ENCODE measurements around the gene PARD3. TPM values are rescaled to one million over a fixed set of nuclear protein-coding genes. Genes with fewer than 3 reads are reported as not detected.

Gene PARD3
- total and polyA plus RNA-seq, 10 of the 15 experiments (the other 5 are each of a cell fraction or from before 2014, with no cell fraction given) = 2.6 to 43.1 (median 13.9) TPM

DNA sequence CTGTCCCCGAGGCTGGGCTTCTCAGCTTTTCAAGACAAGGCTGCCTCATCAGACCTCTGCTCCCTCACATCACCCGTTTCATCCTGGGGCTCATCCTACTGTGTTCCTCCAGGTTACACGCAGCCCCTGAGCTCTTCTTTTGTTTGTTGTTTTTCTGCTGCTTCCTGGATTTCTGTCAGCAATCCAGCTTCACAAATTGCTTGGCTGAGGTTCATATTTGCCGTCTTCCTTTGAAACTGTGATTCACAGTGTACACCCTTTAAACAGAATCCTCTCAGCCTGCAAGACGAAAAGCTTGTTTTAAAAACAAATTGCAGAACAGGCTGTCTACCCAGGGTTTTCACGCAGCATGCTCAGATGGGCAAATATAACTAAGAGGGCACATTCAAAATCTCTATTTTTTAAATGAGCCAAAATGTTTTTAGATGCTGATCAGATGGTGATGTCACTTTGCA lies 39.1 kb upstream of the PARD3 start:
- no peak for FAIRE-seq
- H3K27me3 ChIP-seq (replicated peaks in 1 of 2; ENCODE audit: control insufficient read depth in 2 of 2, insufficient read depth in 2 of 2, low read length in 1 of 2) = no peaks in the 10 kb centered on the region
- in situ Hi-C loops (cut with MboI) (no loop called here), intact Hi-C loops (cut with micrococcal nuclease; ENCODE audit: unreplicated experiment) (no loop called here)
- H3K9ac ChIP-seq (ENCODE audit: control insufficient read depth, insufficient read depth, low read length) = no peak overlapping the region
- no peak overlapping the region for H3K4me3 ChIP-seq
- H3K4me1 ChIP-seq (ENCODE audit: control insufficient read depth, insufficient read depth, low read length) = no peaks in the 10 kb centered on the region
- no peaks in the 10 kb centered on the region for H3K79me2 ChIP-seq (ENCODE audit: control insufficient read depth, insufficient read depth, low read length)
- no peaks in the 10 kb centered on the region for H3K9me3 ChIP-seq (replicated peaks; ENCODE audit: control insufficient read depth, insufficient read depth, low read length)
- no peaks in the 10 kb centered on the region for H4K20me1 ChIP-seq (ENCODE audit: control insufficient read depth, insufficient read depth)
- BruUV-seq (replicated peaks) = no TSS peak
- ChIA-PET SMC1A (ENCODE audit: uncharacterized antibody, unreplicated experiment) (interaction anchor here (0.8 to 1.7 kb wide), 5 partner anchors 8 to 130 kb away, joined by 3 to 4 read pairs (median 3); no protein-coding TSS in a partner anchor), CTCF (interaction anchor here (0.9 to 1.2 kb wide), 5 partner anchors 15 to 188 kb away, joined by 3 to 4 read pairs (median 3); no protein-coding TSS in a partner anchor), POLR2A (interaction anchor here (0.6 to 1.6 kb wide), 3 partner anchors 9 to 54 kb away, joined by 3 to 8 read pairs (median 4); no protein-coding TSS in a partner anchor), RAD21 (ENCODE audit: unreplicated experiment) (interaction anchor here (0.7 to 1.0 kb wide), 4 partner anchors 30 to 131 kb away, joined by 3 read pairs; no protein-coding TSS in a partner anchor)
- no peak for TF ChIP-seq RAD21 (IDR thresholded peaks at IDR 0.05; ENCODE audit: insufficient read depth, low read depth, low read length)
- TF ChIP-seq NFYA (IDR thresholded peaks at IDR 0.05; ENCODE audit: borderline replicate concordance, low read depth, low read length) = no peak
- no peak for TF ChIP-seq BMI1 (IDR thresholded peaks at IDR 0.05; ENCODE audit: borderline replicate concordance)
- TF ChIP-seq, protein P1, sequence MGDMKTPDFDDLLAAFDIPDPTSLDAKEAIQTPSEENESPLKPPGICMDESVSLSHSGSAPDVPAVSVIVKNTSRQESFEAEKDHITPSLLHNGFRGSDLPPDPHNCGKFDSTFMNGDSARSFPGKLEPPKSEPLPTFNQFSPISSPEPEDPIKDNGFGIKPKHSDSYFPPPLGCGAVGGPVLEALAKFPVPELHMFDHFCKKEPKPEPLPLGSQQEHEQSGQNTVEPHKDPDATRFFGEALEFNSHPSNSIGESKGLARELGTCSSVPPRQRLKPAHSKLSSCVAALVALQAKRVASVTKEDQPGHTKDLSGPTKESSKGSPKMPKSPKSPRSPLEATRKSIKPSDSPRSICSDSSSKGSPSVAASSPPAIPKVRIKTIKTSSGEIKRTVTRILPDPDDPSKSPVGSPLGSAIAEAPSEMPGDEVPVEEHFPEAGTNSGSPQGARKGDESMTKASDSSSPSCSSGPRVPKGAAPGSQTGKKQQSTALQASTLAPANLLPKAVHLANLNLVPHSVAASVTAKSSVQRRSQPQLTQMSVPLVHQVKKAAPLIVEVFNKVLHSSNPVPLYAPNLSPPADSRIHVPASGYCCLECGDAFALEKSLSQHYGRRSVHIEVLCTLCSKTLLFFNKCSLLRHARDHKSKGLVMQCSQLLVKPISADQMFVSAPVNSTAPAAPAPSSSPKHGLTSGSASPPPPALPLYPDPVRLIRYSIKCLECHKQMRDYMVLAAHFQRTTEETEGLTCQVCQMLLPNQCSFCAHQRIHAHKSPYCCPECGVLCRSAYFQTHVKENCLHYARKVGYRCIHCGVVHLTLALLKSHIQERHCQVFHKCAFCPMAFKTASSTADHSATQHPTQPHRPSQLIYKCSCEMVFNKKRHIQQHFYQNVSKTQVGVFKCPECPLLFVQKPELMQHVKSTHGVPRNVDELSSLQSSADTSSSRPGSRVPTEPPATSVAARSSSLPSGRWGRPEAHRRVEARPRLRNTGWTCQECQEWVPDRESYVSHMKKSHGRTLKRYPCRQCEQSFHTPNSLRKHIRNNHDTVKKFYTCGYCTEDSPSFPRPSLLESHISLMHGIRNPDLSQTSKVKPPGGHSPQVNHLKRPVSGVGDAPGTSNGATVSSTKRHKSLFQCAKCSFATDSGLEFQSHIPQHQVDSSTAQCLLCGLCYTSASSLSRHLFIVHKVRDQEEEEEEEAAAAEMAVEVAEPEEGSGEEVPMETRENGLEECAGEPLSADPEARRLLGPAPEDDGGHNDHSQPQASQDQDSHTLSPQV (IDR thresholded peaks at IDR 0.05) = no peak
- no peak for TF ChIP-seq IKZF1 (conservative IDR thresholded peaks at IDR 0.05)
- no peak for TF ChIP-seq RB1 (IDR thresholded peaks at IDR 0.05; ENCODE audit: borderline replicate concordance)
- TF ChIP-seq SMC3 (IDR thresholded peaks at IDR 0.05; ENCODE audit: borderline replicate concordance, low read length) = no peak
- no peak for TF ChIP-seq PKNOX1 (IDR thresholded peaks at IDR 0.05)
- TF ChIP-seq LARP7 (IDR thresholded peaks at IDR 0.05) = no peak
- TF ChIP-seq NR2F1 (conservative IDR thresholded peaks at IDR 0.05) = no peak
- TF ChIP-seq POLR2AphosphoS2 (IDR thresholded peaks at IDR 0.05; ENCODE audit: low read depth, low read length) = no peak
- no peak for TF ChIP-seq BCL11A (IDR thresholded peaks at IDR 0.05; ENCODE audit: low read depth, low read length)
- no peak for TF ChIP-seq KAT2A (conservative IDR thresholded peaks at IDR 0.05; ENCODE audit: control insufficient read depth, low read depth, low read length)
- no peak for TF ChIP-seq KDM1A (IDR thresholded peaks at IDR 0.05; ENCODE audit: borderline replicate concordance)
- TF ChIP-seq SIN3A (IDR thresholded peaks at IDR 0.05; ENCODE audit: low read depth, low read length) = no peak
- TF ChIP-seq RFX5 (IDR thresholded peaks at IDR 0.05; ENCODE audit: low read depth, low read length) = no peak
- H3K36me3 ChIP-seq (ENCODE audit: control insufficient read depth in 2 of 2, insufficient read depth in 2 of 2, low read length in 1 of 2) = no peaks in the 10 kb centered on the region
- H2AFZ ChIP-seq (ENCODE audit: control insufficient read depth, low read depth, low read length) = no peak overlapping the region
- DNase-seq (ENCODE audit: low read depth, low spot score) = no peak
- H3K27ac ChIP-seq (ENCODE audit: control insufficient read depth, insufficient read depth) = no peak overlapping the region
- ATAC-seq = no peak
- WGBS (ENCODE audit: insufficient coverage, insufficient replicate concordance, low lambda C conversion rate, missing lambda C conversion rate) = 30% methylated on average over 6 of the region's 6 CpGs
- H3K4me2 ChIP-seq (ENCODE audit: control insufficient read depth, insufficient read depth) = no peak overlapping the region

Measured in GM12878 (cell line).